Mesenchymal stem cell (in vitro differentiated cells and primary cell): ENCODE results near the gene HPS1.

Experiments used
- DNase-seq: peaks from one replicate; pipeline ENCODE4 v3.0.0-alpha.2; 2013
- H2AFZ ChIP-seq: one replicate; pipeline ENCODE4 v1.6.1; 2013; ENCODE audit warnings: low read depth, mild to moderate bottlenecking, control low read depth, inconsistent platforms, low read length, moderate library complexity
- H2AK5ac ChIP-seq: 2 replicates; pipeline ENCODE4 v1.6.1; 2013; ENCODE audit warnings: low read length, moderate library complexity, mild to moderate bottlenecking, inconsistent platforms; ENCODE audit not compliant: severe bottlenecking
- H2BK120ac ChIP-seq: one replicate; pipeline ENCODE4 v1.6.1; 2013; ENCODE audit warnings: low read depth, mild to moderate bottlenecking, inconsistent platforms, low read length, moderate library complexity
- H2BK12ac ChIP-seq, 2 experiments: one replicate each; pipeline ENCODE4 v1.6.1; 2013; ENCODE audit warnings: inconsistent platforms in 2 of 2, low read length in 2 of 2, mild to moderate bottlenecking in 2 of 2, moderate library complexity in 2 of 2, control low read depth in 1 of 2
- H2BK15ac ChIP-seq: one replicate; pipeline ENCODE4 v1.6.1; 2013; ENCODE audit warnings: mild to moderate bottlenecking, low read depth, inconsistent platforms; ENCODE audit not compliant: poor library complexity, severe bottlenecking
- H2BK5ac ChIP-seq: 2 replicates; pipeline ENCODE4 v1.6.1; 2013; ENCODE audit warnings: low read depth, mild to moderate bottlenecking, low read length, control low read depth, inconsistent platforms; ENCODE audit not compliant: poor library complexity, severe bottlenecking
- H3K14ac ChIP-seq, 2 experiments: one replicate each; pipeline ENCODE4 v1.6.1; 2013; ENCODE audit warnings: inconsistent platforms in 2 of 2, low read length in 2 of 2, control low read depth in 1 of 2, mild to moderate bottlenecking in 1 of 2, moderate library complexity in 1 of 2
- H3K18ac ChIP-seq, 2 experiments: one replicate each; pipeline ENCODE4 v1.6.1; 2013; ENCODE audit warnings: inconsistent platforms in 2 of 2, low read length in 2 of 2, control low read depth in 1 of 2, low read depth in 1 of 2, mild to moderate bottlenecking in 1 of 2
- H3K23ac ChIP-seq, 2 experiments: one replicate each; pipeline ENCODE4 v1.6.1; 2013; ENCODE audit warnings: inconsistent platforms in 2 of 2, low read length in 2 of 2, mild to moderate bottlenecking in 2 of 2, moderate library complexity in 2 of 2, control low read depth in 1 of 2
- H3K27ac ChIP-seq: 2 replicates; pipeline ENCODE4 v1.5.1; 2013; ENCODE audit warnings: mild to moderate bottlenecking, moderate library complexity, low read length, control low read depth, inconsistent platforms; ENCODE audit not compliant: poor library complexity, severe bottlenecking
- H3K27me3 ChIP-seq, 2 experiments: 2 replicates each; pipeline versions ENCODE4 v1.6.1 to v1.7.0; 2013; ENCODE audit warnings: low read length in 2 of 2, mild to moderate bottlenecking in 2 of 2, moderate library complexity in 2 of 2, control low read depth in 1 of 2, inconsistent platforms in 1 of 2; ENCODE audit not compliant: control insufficient read depth in 1 of 2, insufficient read depth in 1 of 2
- H3K36me3 ChIP-seq, 2 experiments: 2 replicates each; pipeline versions ENCODE4 v1.6.1 to v1.7.0; 2013; ENCODE audit warnings: low read length in 2 of 2, control low read depth in 1 of 2, inconsistent platforms in 1 of 2, low read depth in 1 of 2, mild to moderate bottlenecking in 1 of 2; ENCODE audit not compliant: insufficient read depth in 2 of 2, control insufficient read depth in 1 of 2
- H3K4ac ChIP-seq, 2 experiments: one replicate each; pipeline ENCODE4 v1.6.1; 2013; ENCODE audit warnings: inconsistent platforms in 2 of 2, low read length in 2 of 2, mild to moderate bottlenecking in 2 of 2, moderate library complexity in 2 of 2, control low read depth in 1 of 2, low read depth in 1 of 2
- H3K4me1 ChIP-seq: 2 replicates; pipeline ENCODE4 v1.6.1; 2013; ENCODE audit warnings: low read depth, low read length, control low read depth; ENCODE audit not compliant: control insufficient read depth, insufficient read depth
- H3K4me2 ChIP-seq: 2 replicates; pipeline ENCODE4 v1.6.1; 2013; ENCODE audit warnings: low read length, mild to moderate bottlenecking, inconsistent platforms; ENCODE audit not compliant: poor library complexity, severe bottlenecking
- H3K4me3 ChIP-seq, 2 experiments: 2 replicates each; pipeline versions ENCODE4 v1.5.1 to v1.7.0; 2013; ENCODE audit warnings: low read length in 2 of 2, mild to moderate bottlenecking in 2 of 2, control low read depth in 1 of 2, low read depth in 1 of 2; ENCODE audit not compliant: insufficient read depth in 1 of 2
- H3K79me1 ChIP-seq: replicated peaks from 2 replicates; pipeline ENCODE4 v1.6.1; 2013; ENCODE audit warnings: mild to moderate bottlenecking, control low read depth, low read length, inconsistent platforms; ENCODE audit not compliant: poor library complexity, severe bottlenecking
- H3K9ac ChIP-seq: 2 replicates; pipeline ENCODE4 v1.7.0; 2013; ENCODE audit warnings: mild to moderate bottlenecking, low read length, moderate library complexity
- H3K9me3 ChIP-seq: 2 replicates; pipeline ENCODE4 v1.7.0; 2013; ENCODE audit warnings: mild to moderate bottlenecking, low read length; ENCODE audit not compliant: control insufficient read depth
- H4K8ac ChIP-seq: one replicate; pipeline ENCODE4 v1.6.1; 2013; ENCODE audit warnings: inconsistent platforms, mild to moderate bottlenecking, low read length, moderate library complexity
- H4K91ac ChIP-seq: one replicate; pipeline ENCODE4 v1.6.1; 2013; ENCODE audit warnings: mild to moderate bottlenecking, low read length, inconsistent platforms
- WGBS: methylation state at CpG from one replicate; pipeline ENCODE4 v1.1.7; 2013; ENCODE audit warnings: mixed read lengths; 5-methylcytosine and 5-hydroxymethylcytosine counted together

The HPS1 gene

DNA sequence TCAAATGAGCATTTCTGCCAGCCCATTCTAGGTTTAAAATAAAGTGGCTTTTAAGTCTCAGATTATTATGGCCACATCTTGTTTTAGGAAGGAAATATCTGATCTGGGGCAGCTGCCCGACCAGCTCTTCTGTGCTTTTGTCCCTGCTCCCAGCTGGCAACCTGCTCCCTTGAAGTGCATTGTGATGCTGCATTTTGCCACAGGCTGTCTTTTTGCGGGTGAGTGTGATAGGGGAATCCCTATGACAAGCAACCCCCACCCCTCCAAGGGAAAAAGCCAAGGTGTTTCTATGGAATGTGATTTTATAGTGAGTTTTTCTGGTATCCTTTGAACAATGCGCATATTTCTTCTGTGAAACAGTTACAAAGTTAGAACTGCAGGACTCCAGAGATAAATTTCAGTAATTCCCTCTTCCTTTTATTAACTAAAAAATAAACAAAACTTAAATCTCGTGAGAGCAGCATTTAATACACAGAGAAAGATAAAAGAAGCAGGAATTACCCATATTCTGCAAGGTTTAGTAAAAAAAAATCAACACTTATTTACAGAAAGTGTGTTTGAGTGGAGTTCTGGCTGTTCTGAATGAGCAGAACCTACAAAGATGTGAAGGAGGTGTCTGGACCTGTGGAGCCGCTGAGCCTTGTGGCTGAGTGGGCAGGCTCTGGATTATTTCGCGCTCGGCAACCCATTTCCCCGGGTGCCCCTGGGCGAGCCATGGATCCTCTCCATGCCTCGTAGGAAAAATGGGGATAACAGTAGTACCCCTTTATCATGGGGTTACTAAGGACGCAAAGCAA is 10.1 kb upstream of the HPS1 start:
- DNase-seq, result no peak
- Histone ChIP-seq H3K27me3 (no peaks in the 10 kb centered on the region), H3K14ac (no peak overlapping the region)

DNA sequence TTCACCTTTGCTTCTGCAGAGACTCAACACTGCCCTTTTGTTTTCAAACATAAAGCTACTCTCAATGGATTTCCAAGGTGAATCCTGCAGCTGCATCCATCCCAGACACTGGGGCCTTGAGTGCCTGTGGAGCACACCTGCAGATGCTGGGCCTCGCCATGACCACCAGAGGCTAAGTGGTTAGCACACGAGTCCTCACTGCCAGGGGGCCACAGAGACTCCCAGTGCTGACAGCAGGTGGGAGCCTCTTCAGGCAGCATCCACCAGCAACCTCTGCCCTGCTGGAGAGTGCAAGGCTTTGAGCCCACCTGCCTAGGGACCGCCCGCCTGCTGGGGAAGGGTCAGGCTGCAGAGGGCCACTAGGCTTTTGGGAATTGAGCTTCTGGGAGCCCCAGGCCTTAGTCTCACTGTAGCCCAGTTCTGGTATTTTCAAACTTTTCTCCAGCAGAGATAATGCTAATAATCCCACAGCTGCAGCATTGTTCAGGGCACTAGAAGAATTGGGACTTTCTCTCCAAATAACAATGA is 9.4 kb upstream of the HPS1 start:
- Histone ChIP-seq H3K18ac (no peak overlapping the region), H3K79me1 (no peaks in the 10 kb centered on the region), H2BK5ac (no peak overlapping the region), H2BK120ac (no peak overlapping the region), H3K27ac (no peak overlapping the region), H2BK15ac (no peak overlapping the region), H3K4me2 (no peak overlapping the region), H3K4me1 (peaks cover 4% of the 10 kb centered on the region), H4K91ac (no peak overlapping the region), H3K9me3 (no peaks in the 10 kb centered on the region), H2BK12ac (no peak overlapping the region), H3K23ac (no peak overlapping the region), H2AK5ac (no peak overlapping the region), H3K9ac (no peak overlapping the region), H3K14ac (no peak overlapping the region), H2AFZ (no peak overlapping the region), H3K4me3 (no peak overlapping the region), H3K27me3 (no peaks in the 10 kb centered on the region), H4K8ac (no peak overlapping the region), H3K4ac (no peak overlapping the region), H3K36me3 (no peaks in the 10 kb centered on the region)
- DNase-seq, result no peak
- WGBS, result 95% methylated on average over 4 of the region's 4 CpGs

More for the DNA sequence above, 10.1 kb upstream of the HPS1 start:
- no peak overlapping the region for H3K4me2 ChIP-seq
- H3K79me1 ChIP-seq, result no peaks in the 10 kb centered on the region
- H2BK120ac ChIP-seq, result no peak overlapping the region
- no peak overlapping the region for H3K9ac ChIP-seq
- no peak overlapping the region for H3K23ac ChIP-seq
- H3K4ac ChIP-seq, result no peak overlapping the region
- no peak overlapping the region for H3K4me3 ChIP-seq
- H3K36me3 ChIP-seq, result no peaks in the 10 kb centered on the region
- H2BK15ac ChIP-seq, result no peak overlapping the region
- no peaks in the 10 kb centered on the region for H3K9me3 ChIP-seq
- H2BK12ac ChIP-seq, result no peak overlapping the region
- 82% methylated on average over 11 of the region's 12 CpGs for WGBS
- no peak overlapping the region for H2AFZ ChIP-seq
- no peak overlapping the region for H2BK5ac ChIP-seq
- H4K8ac ChIP-seq, result no peak overlapping the region
- H3K18ac ChIP-seq, result no peak overlapping the region
- peaks cover 6% of the 10 kb centered on the region for H3K4me1 ChIP-seq
- H4K91ac ChIP-seq, result no peak overlapping the region
- H2AK5ac ChIP-seq, result no peak overlapping the region
- no peak overlapping the region for H3K27ac ChIP-seq

DNA sequence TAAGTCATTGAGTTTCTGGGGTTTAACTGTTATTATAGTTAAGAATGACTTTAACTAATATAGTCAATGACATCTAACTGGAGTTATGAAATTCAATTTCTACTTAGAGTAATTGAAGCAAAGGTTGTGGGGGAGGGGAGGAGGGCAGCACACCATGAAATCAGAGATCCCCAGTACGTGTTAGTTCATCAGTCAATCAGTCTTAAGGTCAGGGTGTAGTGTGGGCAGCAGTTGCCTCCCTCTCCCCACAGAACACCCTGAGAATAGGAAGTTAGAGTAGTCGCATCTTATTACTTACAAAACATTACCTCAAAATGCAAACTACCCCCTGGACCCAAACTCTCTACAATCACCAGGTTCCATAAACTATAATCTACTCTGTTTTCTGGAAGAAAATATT is 7.0 kb upstream of the HPS1 start:
- no peak overlapping the region for H2BK120ac ChIP-seq
- no peak overlapping the region for H2BK15ac ChIP-seq
- H3K79me1 ChIP-seq, result no peaks in the 10 kb centered on the region
- H3K9me3 ChIP-seq, result no peaks in the 10 kb centered on the region
- H2AFZ ChIP-seq, result no peak overlapping the region
- H4K91ac ChIP-seq, result no peak overlapping the region
- no peak overlapping the region for H3K9ac ChIP-seq
- H2AK5ac ChIP-seq, result no peak overlapping the region
- H3K27me3 ChIP-seq, result no peaks in the 10 kb centered on the region
- H3K23ac ChIP-seq, result no peak overlapping the region
- H3K27ac ChIP-seq, result no peak overlapping the region
- WGBS, result 77% methylated on average over 2 of the region's 2 CpGs
- no peak for DNase-seq
- H3K4me1 ChIP-seq, result peaks cover 3% of the 10 kb centered on the region
- no peak overlapping the region for H3K14ac ChIP-seq
- H3K36me3 ChIP-seq, result no peaks in the 10 kb centered on the region
- no peak overlapping the region for H2BK5ac ChIP-seq
- no peak overlapping the region for H4K8ac ChIP-seq
- H3K18ac ChIP-seq, result no peak overlapping the region
- no peak overlapping the region for H3K4me2 ChIP-seq
- H3K4me3 ChIP-seq, result no peak overlapping the region
- H2BK12ac ChIP-seq, result no peak overlapping the region
- H3K4ac ChIP-seq, result no peak overlapping the region

DNA sequence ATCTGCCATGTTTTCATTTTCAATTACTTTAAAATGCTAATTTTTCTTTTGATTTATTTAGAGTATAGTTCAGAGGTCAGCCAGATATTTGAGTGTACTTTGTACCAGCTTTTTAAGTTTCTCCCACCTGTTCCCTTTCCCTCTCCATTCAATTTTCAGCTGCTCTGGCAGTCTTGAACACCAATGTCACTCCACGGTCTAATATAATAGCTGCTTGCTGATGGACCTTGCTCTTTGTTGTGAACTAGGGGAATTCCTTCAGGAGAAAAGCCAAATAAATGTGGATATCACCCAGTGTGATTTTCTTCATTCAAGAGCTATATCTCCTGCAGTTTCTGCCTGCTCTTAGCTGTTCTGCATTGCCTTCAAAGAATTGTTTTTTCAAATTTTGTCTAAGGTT is 3.9 kb upstream of the HPS1 start:
- H3K9me3 ChIP-seq, result no peaks in the 10 kb centered on the region
- H2BK15ac ChIP-seq, result no peak overlapping the region
- H3K4me2 ChIP-seq, result no peak overlapping the region
- H2AK5ac ChIP-seq, result no peak overlapping the region
- H3K14ac ChIP-seq, result no peak overlapping the region
- H4K8ac ChIP-seq, result no peak overlapping the region
- no peak overlapping the region for H2BK5ac ChIP-seq
- H3K4me3 ChIP-seq, result no peak overlapping the region
- H3K4me1 ChIP-seq, result peaks cover 8% of the 10 kb centered on the region
- H3K36me3 ChIP-seq, result peaks cover 0 to under 1% of the 10 kb centered on the region in 2 experiments
- H3K18ac ChIP-seq, result no peak overlapping the region
- no peak overlapping the region for H3K9ac ChIP-seq
- H3K27ac ChIP-seq, result no peak overlapping the region
- no peak overlapping the region for H3K23ac ChIP-seq
- H2BK120ac ChIP-seq, result no peak overlapping the region
- no peak overlapping the region for H2AFZ ChIP-seq
- H4K91ac ChIP-seq, result no peak overlapping the region
- H2BK12ac ChIP-seq, result no peak overlapping the region
- H3K4ac ChIP-seq, result no peak overlapping the region
- DNase-seq, result no peak
- H3K27me3 ChIP-seq, result no peaks in the 10 kb centered on the region
- 100% methylated on average over 1 of the region's 1 CpG for WGBS
- peaks cover 8% of the 10 kb centered on the region for H3K79me1 ChIP-seq
